NT2/D1 (cell line): ENCODE data around the gene HIPK2.

Experiments used
- SUZ12 ChIP-seq: IDR thresholded peaks from 2 replicates; pipeline ENCODE4 v1.6.1; 2011; ENCODE audit not compliant: insufficient read length, insufficient read depth; ENCODE audit errors: extremely low read depth
- YY1 ChIP-seq: IDR thresholded peaks from 2 replicates; pipeline ENCODE4 v1.6.1; 2011; ENCODE audit not compliant: insufficient read length, insufficient read depth
- ZNF274 ChIP-seq: IDR thresholded peaks from 2 replicates; pipeline ENCODE4 v1.6.1; 2011; ENCODE audit warnings: mild to moderate bottlenecking, low read depth, low read length

GRCh38 chr7:139691253-139691781, 86.5 kb downstream of the HIPK2 start:
- TF ChIP-seq YY1 = no peak
- no peak for TF ChIP-seq SUZ12
- TF ChIP-seq ZNF274 = no peak
